Stimulated activated CD8-positive, alpha-beta memory T cell treated with anti-CD3 and anti-CD28 coated beads, Interleukin-7, amount 100 ng/mL, for 24 hours (primary cell): ENCODE results near the gene ANXA7.
A peak's percentile ranks its signal among the peaks of the same experiment; 100 is the strongest.
"Not testable (repeated sequence)": the region's sequence is repeated elsewhere in the genome, so short reads cannot be mapped to it uniquely, and the experiment has no call there.

ENCODE experiments used
- DNase-seq: peaks from one replicate; pipeline ENCODE4 v3.0.0-alpha.2; 2020; ENCODE audit warnings: low read depth

The ANXA7 gene

GRCh38 chr10:73407495-73407894 is 6.4 kb downstream of the ANXA7 start:
- DNase-seq: no peak

GRCh38 chr10:73406846-73407245 is 7.0 kb downstream of the ANXA7 start:
- DNase-seq: no peak

- DNase-seq: no peak
These were observed 8.3 kb downstream of the ANXA7 start for GRCh38 chr10:73405556-73405955.

- no peak for DNase-seq
These were observed 9.2 kb downstream of the ANXA7 start for GRCh38 chr10:73404690-73405089.

GRCh38 chr10:73401636-73402035 is 12.2 kb downstream of the ANXA7 start:
- no peak for DNase-seq

- no peak for DNase-seq
These were observed 14.8 kb downstream of the ANXA7 start for GRCh38 chr10:73399063-73399462.

GRCh38 chr10:73398024-73398423 is 15.8 kb downstream of the ANXA7 start:
- DNase-seq: no peak

- not testable (repeated sequence) for DNase-seq
These were observed 19.5 kb downstream of the ANXA7 start for GRCh38 chr10:73394325-73394724.

GRCh38 chr10:73388228-73388627 is 25.6 kb downstream of the ANXA7 start:
- DNase-seq: no peak

GRCh38 chr10:73386583-73386982 is 27.3 kb downstream of the ANXA7 start:
- no peak for DNase-seq

- no peak for DNase-seq
These were observed 34.7 kb downstream of the ANXA7 start for GRCh38 chr10:73379064-73379748.

- DNase-seq: no peak
These were observed 37.2 kb downstream of the ANXA7 start for GRCh38 chr10:73376679-73377078.

GRCh38 chr10:73368238-73368637 is 45.6 kb downstream of the ANXA7 start:
- no peak for DNase-seq

GRCh38 chr10:73366381-73367298 is 47.2 kb downstream of the ANXA7 start:
- no peak for DNase-seq

GRCh38 chr10:73364964-73365363 is 48.9 kb downstream of the ANXA7 start:
- no peak for DNase-seq

- no peak for DNase-seq
These were observed 54.4 kb downstream of the ANXA7 start for GRCh38 chr10:73359492-73359891.

GRCh38 chr10:73358331-73359279 is 55.3 kb downstream of the ANXA7 start, which contains the start of gene CFAP70:
Gene CFAP70 (minus strand): TSS chr10:73358864. CDS start chr10:73354796, 4,068 bp downstream.
- DNase-seq: peak; percentile 72

GRCh38 chr10:73357821-73358220 is 56.0 kb downstream of the ANXA7 start:
- no peak for DNase-seq

GRCh38 chr10:73357166-73357565 is 56.7 kb downstream of the ANXA7 start:
- DNase-seq: no peak

- DNase-seq: no peak
These were observed 69.6 kb downstream of the ANXA7 start for GRCh38 chr10:73344269-73344668.

- DNase-seq: no peak
These were observed 73.7 kb downstream of the ANXA7 start for GRCh38 chr10:73340121-73340520.

- no peak for DNase-seq
These were observed 74.4 kb downstream of the ANXA7 start for GRCh38 chr10:73339436-73339835.
